Hepatocyte (in vitro differentiated cells): ENCODE data around the gene ENG. TPM values are rescaled to one million over a fixed set of nuclear protein-coding genes. Genes with fewer than 3 reads are reported as not detected.
"Not testable (repeated sequence)": the region's sequence is repeated elsewhere in the genome, so short reads cannot be mapped to it uniquely, and the experiment has no call there.

Experiments used
- DNase-seq: peaks from one replicate; pipeline ENCODE4 v3.0.0-alpha.2; 2016; ENCODE audit warnings: low spot score
- H2AFZ ChIP-seq: fragments of 200-600 bp; sonication (generic); 2 replicates; pipeline ENCODE4 v1.6.0; 2016; ENCODE audit warnings: antibody characterized with exemption, mild to moderate bottlenecking
- H3K27ac ChIP-seq: fragments of 200-600 bp; sonication (generic); 2 replicates; pipeline ENCODE4 v1.5.1; 2016; ENCODE audit warnings: mild to moderate bottlenecking
- H3K27me3 ChIP-seq: fragments of 200-600 bp; sonication (generic); 2 replicates; pipeline ENCODE4 v1.6.1; 2016
- H3K36me3 ChIP-seq: fragments of 200-600 bp; sonication (generic); replicated peaks from 2 replicates; pipeline ENCODE4 v1.5.1; 2016; ENCODE audit warnings: low read depth; ENCODE audit not compliant: insufficient read depth
- H3K4me1 ChIP-seq: fragments of 200-600 bp; sonication (generic); 2 replicates; pipeline ENCODE4 v1.5.1; 2016; ENCODE audit warnings: mild to moderate bottlenecking, moderate library complexity; ENCODE audit not compliant: insufficient read depth
- H3K4me2 ChIP-seq: fragments of 200-600 bp; sonication (generic); 2 replicates; pipeline ENCODE4 v1.6.0; 2016
- H3K4me3 ChIP-seq: fragments of 200-600 bp; sonication (generic); 2 replicates; pipeline ENCODE4 v1.5.1; 2016; ENCODE audit warnings: mild to moderate bottlenecking
- H3K79me2 ChIP-seq: fragments of 200-600 bp; sonication (generic); 2 replicates; pipeline ENCODE4 v1.6.0; 2017; ENCODE audit warnings: mild to moderate bottlenecking
- H3K9me2 ChIP-seq: fragments of 200-600 bp; sonication (generic); replicated peaks from 2 replicates; pipeline ENCODE4 v1.6.0; 2017; ENCODE audit warnings: mild to moderate bottlenecking; ENCODE audit not compliant: insufficient read depth
- H3K9me3 ChIP-seq: fragments of 200-600 bp; sonication (generic); 2 replicates; pipeline ENCODE4 v1.5.1; 2016; ENCODE audit warnings: low read depth, mild to moderate bottlenecking
- H4K20me1 ChIP-seq: fragments of 200-600 bp; sonication (generic); 2 replicates; pipeline ENCODE4 v1.6.0; 2016; ENCODE audit warnings: mild to moderate bottlenecking; ENCODE audit not compliant: insufficient read depth, poor library complexity, severe bottlenecking
- EZH2 ChIP-seq: fragments of 200-600 bp; sonication (generic); IDR thresholded peaks from 2 replicates; pipeline ENCODE4 v1.6.1; 2016; ENCODE audit warnings: antibody characterized with exemption, mild to moderate bottlenecking, borderline replicate concordance
- EZH2phosphoT487 ChIP-seq: fragments of 200-600 bp; sonication (generic); IDR thresholded peaks from one replicate; pipeline ENCODE4 v1.6.1; 2018; ENCODE audit warnings: antibody characterized with exemption, mild to moderate bottlenecking, low read depth, moderate library complexity; ENCODE audit not compliant: unreplicated experiment, severe bottlenecking
- WGBS: methylation state at CpG from one replicate; pipeline ENCODE4 v1.1.6; 2016; ENCODE audit warnings: low lambda C conversion rate; ENCODE audit errors: missing lambda C conversion rate; 5-methylcytosine and 5-hydroxymethylcytosine counted together
- polyA plus RNA-seq: library from polyadenylated mRNA; unstranded; fragments of >200 nt; fragmentation: Nextera tagmentation; extraction: Ambion mirVana; gene quantifications from 2 replicates; pipeline ENCODE4 v1.2.1, GENCODE V29; 2016
- total RNA-seq: library from RNA; depleted of rRNA; stranded (reverse); fragments of >200 nt; gene quantifications from 2 replicates; pipeline ENCODE4 v1.2.3, GENCODE V29; 2014
- TF ChIP-seq, protein P1 (sequence below): fragments of 200-600 bp; sonication (generic); IDR thresholded peaks from 2 replicates; pipeline ENCODE4 v1.5.1; 2016; ENCODE audit warnings: antibody characterized with exemption, mild to moderate bottlenecking; ENCODE audit not compliant: poor library complexity

The ENG gene
- total and polyA plus RNA-seq, 2 experiments from 2014 or later, result 6.8 to 21.2 TPM

GRCh38 chr9:127884427-127884911 lies 30.0 kb upstream of the ENG start:
- TF ChIP-seq, protein P1, sequence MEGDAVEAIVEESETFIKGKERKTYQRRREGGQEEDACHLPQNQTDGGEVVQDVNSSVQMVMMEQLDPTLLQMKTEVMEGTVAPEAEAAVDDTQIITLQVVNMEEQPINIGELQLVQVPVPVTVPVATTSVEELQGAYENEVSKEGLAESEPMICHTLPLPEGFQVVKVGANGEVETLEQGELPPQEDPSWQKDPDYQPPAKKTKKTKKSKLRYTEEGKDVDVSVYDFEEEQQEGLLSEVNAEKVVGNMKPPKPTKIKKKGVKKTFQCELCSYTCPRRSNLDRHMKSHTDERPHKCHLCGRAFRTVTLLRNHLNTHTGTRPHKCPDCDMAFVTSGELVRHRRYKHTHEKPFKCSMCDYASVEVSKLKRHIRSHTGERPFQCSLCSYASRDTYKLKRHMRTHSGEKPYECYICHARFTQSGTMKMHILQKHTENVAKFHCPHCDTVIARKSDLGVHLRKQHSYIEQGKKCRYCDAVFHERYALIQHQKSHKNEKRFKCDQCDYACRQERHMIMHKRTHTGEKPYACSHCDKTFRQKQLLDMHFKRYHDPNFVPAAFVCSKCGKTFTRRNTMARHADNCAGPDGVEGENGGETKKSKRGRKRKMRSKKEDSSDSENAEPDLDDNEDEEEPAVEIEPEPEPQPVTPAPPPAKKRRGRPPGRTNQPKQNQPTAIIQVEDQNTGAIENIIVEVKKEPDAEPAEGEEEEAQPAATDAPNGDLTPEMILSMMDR, result no peak
- no peak for TF ChIP-seq EZH2
- no peak for TF ChIP-seq EZH2phosphoT487
- no peak for DNase-seq
- H3K9me3 ChIP-seq, result no peaks in the 10 kb centered on the region
- H3K9me2 ChIP-seq, result no peaks in the 10 kb centered on the region
- H4K20me1 ChIP-seq, result no peaks in the 10 kb centered on the region
- 79% methylated on average over 11 of the region's 11 CpGs for WGBS
- H2AFZ ChIP-seq, result no peak overlapping the region
- no peaks in the 10 kb centered on the region for H3K4me1 ChIP-seq
- no peaks in the 10 kb centered on the region for H3K36me3 ChIP-seq
- no peak overlapping the region for H3K4me3 ChIP-seq
- H3K4me2 ChIP-seq, result no peak overlapping the region
- H3K27ac ChIP-seq, result no peak overlapping the region
- H3K27me3 ChIP-seq, result no peaks in the 10 kb centered on the region
- no peaks in the 10 kb centered on the region for H3K79me2 ChIP-seq

DNA sequence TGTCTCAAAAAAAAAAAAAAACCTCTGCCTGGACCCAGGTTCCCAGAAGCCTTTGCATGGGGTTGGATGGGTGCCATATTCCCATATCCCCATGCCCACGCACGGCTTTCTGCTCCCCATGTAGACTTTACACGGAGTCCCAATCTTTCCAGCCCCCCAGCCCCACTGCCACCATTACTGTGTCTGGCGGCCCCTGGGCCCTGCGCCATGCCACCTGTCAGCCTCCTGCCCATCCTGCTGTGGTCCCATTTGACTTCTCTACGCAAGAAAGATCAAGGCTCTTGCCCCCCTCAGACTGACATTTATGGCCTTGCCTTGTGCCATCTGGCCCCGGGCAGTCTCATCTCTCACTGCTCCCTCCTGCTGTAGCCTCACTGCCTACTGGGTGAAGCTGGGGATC lies 29.5 kb upstream of the ENG start:
- no peak overlapping the region for H3K4me2 ChIP-seq
- H2AFZ ChIP-seq, result no peak overlapping the region
- TF ChIP-seq EZH2 (no peak), EZH2phosphoT487 (no peak)
- TF ChIP-seq, protein P1, result no peak
- H3K4me1 ChIP-seq, result no peaks in the 10 kb centered on the region
- H3K9me2 ChIP-seq, result no peaks in the 10 kb centered on the region
- no peak for DNase-seq
- WGBS, result 96% methylated on average over 7 of the region's 7 CpGs
- H3K4me3 ChIP-seq, result no peak overlapping the region
- H3K36me3 ChIP-seq, result no peaks in the 10 kb centered on the region
- H3K9me3 ChIP-seq, result no peaks in the 10 kb centered on the region
- no peaks in the 10 kb centered on the region for H3K79me2 ChIP-seq
- no peaks in the 10 kb centered on the region for H4K20me1 ChIP-seq
- no peaks in the 10 kb centered on the region for H3K27me3 ChIP-seq
- no peak overlapping the region for H3K27ac ChIP-seq

GRCh38 chr9:127881715-127882114 lies 27.3 kb upstream of the ENG start:
- not testable (repeated sequence) for H4K20me1 ChIP-seq, H3K36me3 ChIP-seq, H3K9me3 ChIP-seq, H3K4me3 ChIP-seq, H3K27ac ChIP-seq, H3K79me2 ChIP-seq, H3K9me2 ChIP-seq, H2AFZ ChIP-seq, H3K4me2 ChIP-seq, DNase-seq, H3K27me3 ChIP-seq
- 87% methylated on average over 3 of the region's 3 CpGs for WGBS
- peaks cover 13% of the 10 kb centered on the region for H3K4me1 ChIP-seq

DNA sequence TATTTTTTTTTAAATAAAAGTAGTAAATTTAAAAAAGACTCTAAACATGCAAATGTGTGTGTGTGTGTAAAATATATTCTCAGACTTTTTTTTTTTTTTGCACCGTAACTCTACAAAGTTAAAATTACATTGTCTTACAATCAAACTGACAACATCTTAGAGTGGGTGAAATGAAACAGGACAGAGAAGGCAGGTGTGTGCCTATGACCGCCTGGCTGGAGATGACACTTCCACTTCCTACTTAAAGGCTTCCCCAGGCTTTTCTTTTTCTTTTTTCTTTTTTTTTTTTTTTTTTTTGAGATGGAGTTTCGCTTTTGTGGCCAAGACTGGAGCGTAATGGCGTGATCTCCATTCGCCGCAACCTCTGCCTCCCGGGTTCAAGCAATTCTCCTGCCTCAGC lies 25.7 kb upstream of the ENG start:
- Histone ChIP-seq H3K79me2 (peaks cover 8% of the 10 kb centered on the region), H3K9me2 (no peaks in the 10 kb centered on the region), H3K36me3 (no peaks in the 10 kb centered on the region), H3K4me1 (peaks cover 26% of the 10 kb centered on the region), H3K27me3 (no peaks in the 10 kb centered on the region), H3K4me2 (no peak overlapping the region), H3K4me3 (no peak overlapping the region), H4K20me1 (no peaks in the 10 kb centered on the region), H3K27ac (no peak overlapping the region), H3K9me3 (no peaks in the 10 kb centered on the region), H2AFZ (no peak overlapping the region)
- TF ChIP-seq EZH2phosphoT487 (no peak), EZH2 (no peak)
- TF ChIP-seq, protein P1, result no peak
- 81% methylated on average over 8 of the region's 8 CpGs for WGBS
- no peak for DNase-seq
